SU-DHL-6 (cell line): ENCODE measurements around the gene TBC1D8.

ENCODE experiments used
- EZH2phosphoT487 ChIP-seq: fragments of 200-600 bp; sonication (generic), shearing (Covaris generic); conservative IDR thresholded peaks from 2 replicates; pipeline ENCODE4 v1.6.1; 2018; ENCODE audit warnings: mild to moderate bottlenecking, antibody characterized with exemption, low read length, moderate library complexity, mixed read lengths
- TF ChIP-seq, protein P1 (sequence below): fragments of 200-600 bp; sonication (generic); IDR thresholded peaks from one replicate; pipeline ENCODE4 v1.5.1; 2017; ENCODE audit warnings: antibody characterized with exemption, mild to moderate bottlenecking, low read length, moderate library complexity; ENCODE audit not compliant: insufficient read depth, poor library complexity, severe bottlenecking

DNA sequence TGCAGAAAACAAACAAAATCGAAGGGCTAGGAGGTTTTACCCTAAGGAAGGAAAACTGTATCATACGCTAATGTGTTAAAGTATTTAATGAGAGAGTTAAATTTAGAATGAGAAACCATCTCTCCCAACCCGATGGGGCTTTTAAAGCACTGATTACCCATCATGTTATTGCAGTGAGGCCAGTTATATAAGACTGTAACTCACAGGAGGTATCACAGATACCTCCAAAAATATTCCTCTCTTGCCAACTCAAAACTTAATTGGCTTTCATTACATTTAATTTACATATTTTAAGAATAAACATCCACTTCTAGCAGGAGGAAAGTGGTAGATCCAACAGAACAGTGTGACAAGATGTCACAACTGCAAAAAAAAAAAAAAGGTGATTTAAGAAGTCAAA lies 92.8 kb downstream of the TBC1D8 start:
- TF ChIP-seq, protein P1, sequence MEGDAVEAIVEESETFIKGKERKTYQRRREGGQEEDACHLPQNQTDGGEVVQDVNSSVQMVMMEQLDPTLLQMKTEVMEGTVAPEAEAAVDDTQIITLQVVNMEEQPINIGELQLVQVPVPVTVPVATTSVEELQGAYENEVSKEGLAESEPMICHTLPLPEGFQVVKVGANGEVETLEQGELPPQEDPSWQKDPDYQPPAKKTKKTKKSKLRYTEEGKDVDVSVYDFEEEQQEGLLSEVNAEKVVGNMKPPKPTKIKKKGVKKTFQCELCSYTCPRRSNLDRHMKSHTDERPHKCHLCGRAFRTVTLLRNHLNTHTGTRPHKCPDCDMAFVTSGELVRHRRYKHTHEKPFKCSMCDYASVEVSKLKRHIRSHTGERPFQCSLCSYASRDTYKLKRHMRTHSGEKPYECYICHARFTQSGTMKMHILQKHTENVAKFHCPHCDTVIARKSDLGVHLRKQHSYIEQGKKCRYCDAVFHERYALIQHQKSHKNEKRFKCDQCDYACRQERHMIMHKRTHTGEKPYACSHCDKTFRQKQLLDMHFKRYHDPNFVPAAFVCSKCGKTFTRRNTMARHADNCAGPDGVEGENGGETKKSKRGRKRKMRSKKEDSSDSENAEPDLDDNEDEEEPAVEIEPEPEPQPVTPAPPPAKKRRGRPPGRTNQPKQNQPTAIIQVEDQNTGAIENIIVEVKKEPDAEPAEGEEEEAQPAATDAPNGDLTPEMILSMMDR: no peak
- no peak for TF ChIP-seq EZH2phosphoT487
